HEK293 (cell line): ENCODE results near the gene CEP68.
A peak's percentile ranks its signal among the peaks of the same experiment; 100 is the strongest.
"Not testable (repeated sequence)": the region's sequence is repeated elsewhere in the genome, so short reads cannot be mapped to it uniquely, and the experiment has no call there.

Experiments used
- CTCF ChIA-PET: fragments of 350-600 bp; formaldehyde crosslinking; extraction: SDS; loops from one replicate; lab custom pipeline; 2021; ENCODE audit warnings: antibody characterized with exemption; lab: Yijun Ruan, JAX
- POLR2A ChIA-PET: fragments of 300-600 bp; formaldehyde crosslinking; extraction: SDS; loops from one replicate; lab custom pipeline; 2020; ENCODE audit warnings: antibody characterized with exemption, inconsistent platforms; lab: Yijun Ruan, JAX
- H3K27ac ChIP-seq: fragments of 200-500 bp; sonication (Bioruptor generic); 2 replicates; pipeline ENCODE4 v1.5.1; 2014; ENCODE audit warnings: low read depth, low read length, control low read depth, inconsistent platforms; ENCODE audit errors: extremely low read depth
- H3K36me3 ChIP-seq, 2 experiments: fragments of 200-500 bp in 1 of 2; sonication (Bioruptor generic) in 1 of 2; 1 replicate in 1 of 2; 2 replicates in 1 of 2; pipeline ENCODE4 v1.5.1; 2014 to 2017; ENCODE audit warnings: inconsistent platforms in 2 of 2, low read length in 2 of 2; ENCODE audit not compliant: control insufficient read depth in 2 of 2, insufficient read depth in 1 of 2
- H3K4me1 ChIP-seq: fragments of 200-500 bp; sonication (Bioruptor generic); 2 replicates; pipeline ENCODE4 v1.5.1; 2014; ENCODE audit warnings: mild to moderate bottlenecking, low read length, inconsistent platforms; ENCODE audit not compliant: control insufficient read depth, insufficient read depth
- H3K4me3 ChIP-seq: 2 replicates; pipeline ENCODE4 v1.5.1; 2011; ENCODE audit warnings: low read depth, mild to moderate bottlenecking, control low read depth, low read length, moderate library complexity
- H3K9me3 ChIP-seq: fragments of 200-500 bp; sonication (Bioruptor generic); 2 replicates; pipeline ENCODE4 v1.5.1; 2014; ENCODE audit warnings: low read depth, low read length, inconsistent platforms; ENCODE audit not compliant: control insufficient read depth, insufficient read depth
- BCL11B ChIP-seq: fragments of 450-650 bp; formaldehyde crosslinking; IDR thresholded peaks from 2 replicates; pipeline ENCODE4 v1.5.1; 2016; ENCODE audit warnings: low read depth, missing biosample characterization, missing genetic modification characterization
- EGR2 ChIP-seq: fragments of 450-650 bp; formaldehyde crosslinking; IDR thresholded peaks from 2 replicates; pipeline ENCODE4 v1.5.1; 2016; ENCODE audit warnings: low read depth, missing biosample characterization, missing genetic modification characterization
- GFI1B ChIP-seq: fragments of 450-650 bp; formaldehyde crosslinking; IDR thresholded peaks from 2 replicates; pipeline ENCODE4 v1.5.1; 2016; ENCODE audit warnings: missing biosample characterization, missing genetic modification characterization
- GLI2 ChIP-seq: fragments of 450-650 bp; formaldehyde crosslinking; IDR thresholded peaks from 2 replicates; pipeline ENCODE4; 2017; ENCODE audit warnings: missing biosample characterization, missing genetic modification characterization, low read depth, borderline replicate concordance
- HOXC10 ChIP-seq: sonication (generic); formaldehyde crosslinking; IDR thresholded peaks from 2 replicates; pipeline ENCODE4 v1.8.1; 2023; ENCODE audit warnings: mild to moderate bottlenecking, missing genetic modification reagents
- KLF1 ChIP-seq: fragments of 450-650 bp; formaldehyde crosslinking; IDR thresholded peaks from 2 replicates; pipeline ENCODE4 v1.5.1; 2016; ENCODE audit warnings: missing biosample characterization, missing genetic modification characterization
- KLF10 ChIP-seq: fragments of 450-650 bp; IDR thresholded peaks from 2 replicates; pipeline ENCODE4 v1.5.1; 2018; ENCODE audit warnings: missing biosample characterization, mild to moderate bottlenecking, missing genetic modification characterization
- MZF1 ChIP-seq: fragments of 450-650 bp; formaldehyde crosslinking; IDR thresholded peaks from 2 replicates; pipeline ENCODE4 v1.5.1; 2017; ENCODE audit warnings: missing biosample characterization, missing genetic modification characterization, borderline replicate concordance
- PRDM1 ChIP-seq: fragments of 450-650 bp; formaldehyde crosslinking; IDR thresholded peaks from 2 replicates; pipeline ENCODE4; 2016; ENCODE audit warnings: missing biosample characterization, missing genetic modification characterization
- ZBTB1 ChIP-seq: fragments of 450-650 bp; formaldehyde crosslinking; IDR thresholded peaks from 2 replicates; pipeline ENCODE4 v1.5.1; 2016; ENCODE audit warnings: missing biosample characterization, missing genetic modification characterization
- ZFP37 ChIP-seq: fragments of 450-650 bp; formaldehyde crosslinking; IDR thresholded peaks from 2 replicates; pipeline ENCODE4 v1.5.1; 2016; ENCODE audit warnings: missing biosample characterization, missing genetic modification characterization
- ZFP69B ChIP-seq: fragments of 450-650 bp; formaldehyde crosslinking; IDR thresholded peaks from 2 replicates; pipeline ENCODE4 v1.5.1; 2016; ENCODE audit warnings: missing biosample characterization, missing genetic modification characterization
- ZNF138 ChIP-seq: fragments of 450-650 bp; formaldehyde crosslinking; IDR thresholded peaks from 2 replicates; pipeline ENCODE4 v1.5.1; 2016; ENCODE audit warnings: missing biosample characterization, missing genetic modification characterization, borderline replicate concordance
- ZNF354C ChIP-seq: fragments of 450-650 bp; formaldehyde crosslinking; IDR thresholded peaks from 2 replicates; pipeline ENCODE4 v1.5.1; 2016; ENCODE audit warnings: missing biosample characterization, missing genetic modification characterization, low read depth, borderline replicate concordance
- ZNF362 ChIP-seq: fragments of 450-650 bp; formaldehyde crosslinking; IDR thresholded peaks from 2 replicates; pipeline ENCODE4 v1.5.1; 2016; ENCODE audit warnings: missing biosample characterization, missing genetic modification characterization
- ZNF426 ChIP-seq: fragments of 450-650 bp; formaldehyde crosslinking; IDR thresholded peaks from 2 replicates; pipeline ENCODE4 v1.5.1; 2017; ENCODE audit warnings: missing biosample characterization, missing genetic modification characterization, mild to moderate bottlenecking, inconsistent platforms, moderate library complexity

CEP68 gene

DNA sequence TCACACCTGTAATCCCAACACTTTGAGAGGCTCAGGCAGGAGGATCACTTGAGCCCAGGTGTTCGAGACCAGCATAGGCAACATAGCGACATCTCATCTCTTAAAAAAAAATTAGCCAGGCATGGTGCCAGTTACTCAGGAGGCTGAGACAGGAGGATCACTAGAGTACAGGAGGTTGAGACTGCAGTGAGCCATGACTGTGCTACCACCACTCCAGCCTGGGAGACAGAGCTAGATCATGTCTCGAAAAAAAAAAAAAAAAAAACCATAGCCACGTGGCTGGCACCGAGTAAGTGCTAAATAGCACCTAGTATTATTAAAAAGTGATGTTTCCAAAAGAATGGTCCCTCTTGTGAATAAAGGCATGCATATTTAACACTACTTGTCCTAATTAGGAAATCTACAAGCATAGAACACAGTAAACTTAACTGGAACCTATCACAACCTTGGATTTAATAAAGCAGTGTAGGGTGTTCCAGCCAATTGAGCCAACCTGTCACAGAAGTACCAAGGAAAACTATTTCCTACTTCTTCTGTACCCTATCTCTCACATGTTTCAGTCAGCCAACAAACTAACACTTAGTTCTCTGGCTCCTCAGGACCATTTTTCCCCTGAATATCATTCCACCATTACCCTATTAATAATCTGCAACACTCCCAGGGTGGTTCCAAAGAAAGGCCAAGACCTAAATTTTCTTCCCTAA, 64.9 kb downstream of the CEP68 start:
- Histone ChIP-seq H3K36me3 (no peaks in the 10 kb centered on the region; a peak in 1 of 3 replicates), H3K4me3 (no peak overlapping the region), H3K4me1 (peaks cover 10% of the 10 kb centered on the region), H3K9me3 (no peaks in the 10 kb centered on the region), H3K27ac (no peak overlapping the region; the same call in 1 of the 2 replicates)
- POLR2A ChIA-PET, result no interaction called here
- TF ChIP-seq BCL11B (tag by site-specific recombination), result no peak
- TF ChIP-seq ZNF362, result 0 out of 2 replicates have a peak, but pooled peaks have one; percentile 33
- TF ChIP-seq, all 188 proteins: peak for 1
- CTCF ChIA-PET, result no interaction called here

DNA sequence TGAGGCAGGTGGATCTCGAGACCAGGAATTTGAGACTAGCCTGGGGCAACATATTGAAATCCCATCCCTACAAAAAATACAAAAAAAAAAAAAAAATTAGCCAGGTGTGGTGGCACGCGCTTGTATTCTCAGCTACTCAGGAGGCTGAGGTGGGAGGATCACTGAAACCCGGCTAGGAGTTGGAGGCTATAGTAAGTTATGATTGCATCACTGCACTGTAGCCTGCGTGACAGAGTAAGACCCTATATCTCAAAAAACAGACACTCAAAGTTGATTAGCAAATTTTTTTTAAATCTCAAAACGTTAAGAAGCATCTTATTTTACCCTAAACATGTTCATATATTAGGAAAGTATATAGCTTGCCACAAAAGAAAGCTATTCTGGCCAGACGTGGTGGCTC, 66.1 kb downstream of the CEP68 start:
- Histone ChIP-seq H3K27ac (no peak overlapping the region), H3K4me3 (no peak overlapping the region), H3K9me3 (no peaks in the 10 kb centered on the region), H3K4me1 (peaks cover 17% of the 10 kb centered on the region), H3K36me3 (no peaks in the 10 kb centered on the region; a peak in 1 of 3 replicates)
- ChIA-PET CTCF (no interaction called here), POLR2A (no interaction called here)
- TF ChIP-seq GLI2 (no peak), ZFP69B (no peak), ZNF138 (no peak), EGR2 (tag by site-specific recombination) (no peak), GFI1B (tag by site-specific recombination) (no peak), KLF10 (tag by site-specific recombination) (no peak), ZBTB1 (tag by site-specific recombination) (no peak), ZNF426 (tag by site-specific recombination) (no peak), ZNF354C (tag by site-specific recombination) (no peak), MZF1 (tag by site-specific recombination) (no peak), ZFP37 (no peak)

DNA sequence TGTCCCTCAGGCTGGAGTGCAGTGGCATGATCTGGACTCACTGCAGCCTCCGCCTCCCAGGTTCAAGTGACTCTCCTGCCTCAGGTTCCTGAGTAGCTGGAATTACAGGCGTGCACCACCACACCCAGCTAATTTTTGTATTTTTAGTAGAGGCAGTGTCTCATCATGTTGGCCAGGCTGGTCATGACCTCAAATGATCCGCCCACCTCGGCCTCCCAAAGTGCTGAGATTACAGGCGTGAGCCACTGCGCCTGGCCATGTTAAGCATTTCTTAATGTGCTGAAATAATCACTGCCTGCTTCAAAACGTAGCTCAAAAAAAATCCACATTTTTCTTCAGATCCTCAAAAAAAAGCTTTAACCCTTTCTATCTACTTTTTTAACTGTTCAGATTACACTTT, 69.2 kb downstream of the CEP68 start:
- POLR2A ChIA-PET, result interaction anchor here (1.6 kb wide), 1 partner anchor 70 kb away, joined by 3 read pairs; the partner anchor contains the start of gene CEP68
- not testable (repeated sequence) for H3K4me3 ChIP-seq, H3K36me3 ChIP-seq, H3K9me3 ChIP-seq, H3K27ac ChIP-seq
- peaks cover 23% of the 10 kb centered on the region for H3K4me1 ChIP-seq
- CTCF ChIA-PET, result interaction anchor here (0.6 kb wide), 1 partner anchor 60 kb away, joined by 3 read pairs; no protein-coding TSS in a partner anchor
- peak; percentile 81 for TF ChIP-seq KLF1

DNA sequence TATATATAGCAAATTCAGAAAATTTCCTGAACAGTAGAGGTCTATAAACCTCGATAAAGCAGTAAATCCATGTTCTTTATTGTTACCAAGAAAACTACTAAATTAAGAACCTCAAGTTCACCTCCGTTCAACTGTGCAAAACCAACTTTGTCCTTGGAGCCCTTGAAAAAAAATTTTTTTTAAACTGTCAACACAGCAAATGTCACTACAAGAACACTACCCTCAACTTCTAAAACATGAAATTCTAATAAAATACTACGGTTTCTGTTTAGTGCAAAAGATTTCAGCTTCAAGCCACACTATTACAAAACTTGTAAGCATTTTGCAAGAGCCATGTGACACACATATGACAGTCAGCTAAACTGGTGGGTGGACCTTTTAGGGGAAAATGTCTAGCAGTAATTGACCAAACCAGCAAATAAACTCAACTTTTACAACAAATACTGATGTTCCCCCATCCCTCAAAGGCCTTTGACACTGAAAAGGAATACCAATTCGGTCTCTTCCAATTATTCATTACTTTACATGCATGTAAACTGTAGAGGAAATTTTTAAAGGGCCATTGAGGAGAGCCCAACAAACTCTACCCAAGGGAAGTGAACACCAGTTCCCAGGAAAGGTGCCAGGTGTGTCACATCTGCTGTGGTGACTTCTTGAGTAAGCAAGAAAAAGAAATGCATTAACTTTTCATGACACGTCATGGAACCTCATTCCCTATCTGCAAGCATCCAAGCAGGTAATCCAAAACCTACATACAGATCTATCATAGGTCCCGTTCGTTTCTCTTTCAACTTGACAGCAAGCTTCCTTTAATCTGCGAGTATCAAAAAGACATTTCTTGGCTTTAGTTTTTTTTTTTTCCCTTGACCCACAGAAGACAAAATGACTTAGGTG, 72.3 kb downstream of the CEP68 start:
- Histone ChIP-seq H3K27ac (peak overlapping the region; percentile 90; the same call in 1 of the 2 replicates), H3K36me3 (no peaks in the 10 kb centered on the region), H3K9me3 (no peaks in the 10 kb centered on the region), H3K4me3 (peak overlapping the region; percentile 92), H3K4me1 (peaks cover 22% of the 10 kb centered on the region)
- CTCF ChIA-PET, result interaction anchor here (0.9 kb wide), 1 partner anchor 59 kb away, joined by 3 read pairs; no protein-coding TSS in a partner anchor
- TF ChIP-seq HOXC10 (CRISPR knock-in tag) (no peak), PRDM1 (tag by site-specific recombination) (peak; percentile 46; the same call in 1 of the 2 replicates)
- POLR2A ChIA-PET, result interaction anchor here (0.7 to 2.8 kb wide), 7 partner anchors 9 to 361 kb away, joined by 3 to 35 read pairs (median 5); partner anchors contain the start of genes ACTR2 and CEP68
